H1 (cell line): Measurements from ENCODE around the gene EHD2. TPM values are rescaled to one million over a fixed set of nuclear protein-coding genes. Genes with fewer than 3 reads are reported as not detected.
A peak's percentile ranks its signal among the peaks of the same experiment; 100 is the strongest.

Experiments used
- CTCF ChIA-PET: fragments of 300-600 bp; sonication (Branson Sonifier 250); formaldehyde crosslinking; loops from one replicate; lab custom pipeline; 2021; ENCODE audit not compliant: partially characterized antibody; lab: Charles Lee
- POLR2A ChIA-PET: fragments of 300-600 bp; sonication (Branson Sonifier 250); formaldehyde crosslinking; loops from one replicate; lab custom pipeline; 2021; ENCODE audit warnings: inconsistent platforms; ENCODE audit not compliant: partially characterized antibody; lab: Charles Lee
- DNase-seq, 2 experiments: peaks; one replicate each; pipeline versions ENCODE4 v3.0.0 to v3.0.0-alpha.2; 2010 to 2022; ENCODE audit warnings: low spot score in 2 of 2, low read depth in 1 of 2, mixed read lengths in 1 of 2
- FAIRE-seq: peaks from 2 replicates; lab custom pipeline; 2011; peaks lifted over from hg19 to GRCh38; lab: Jason Lieb, UNC
- H2AFZ ChIP-seq: 2 replicates; pipeline ENCODE4 v1.8.1; 2012; ENCODE audit warnings: low read length, inconsistent platforms
- H2AK5ac ChIP-seq: 2 replicates; pipeline ENCODE4 v1.6.1; 2013; ENCODE audit warnings: low read depth, low read length
- H2BK120ac ChIP-seq: replicated peaks from 2 replicates; pipeline ENCODE3; 2013; ENCODE audit warnings: low read depth, low read length, inconsistent platforms
- H2BK12ac ChIP-seq: 2 replicates; pipeline ENCODE4 v1.6.1; 2013; ENCODE audit warnings: low read depth, low read length
- H2BK15ac ChIP-seq: 2 replicates; pipeline ENCODE4 v1.6.1; 2013; ENCODE audit warnings: low read length
- H2BK20ac ChIP-seq: 2 replicates; pipeline ENCODE4 v1.6.1; 2013; ENCODE audit warnings: low read length
- H2BK5ac ChIP-seq: 2 replicates; pipeline ENCODE4 v1.6.1; 2013; ENCODE audit warnings: low read depth, low read length
- H3K14ac ChIP-seq: 2 replicates; pipeline ENCODE4 v1.6.1; 2013; ENCODE audit warnings: inconsistent platforms; ENCODE audit not compliant: insufficient read length
- H3K18ac ChIP-seq: 2 replicates; pipeline ENCODE4 v1.6.1; 2013; ENCODE audit warnings: low read length; ENCODE audit errors: extremely low read depth
- H3K23ac ChIP-seq: 2 replicates; pipeline ENCODE4 v1.6.1; 2013; ENCODE audit warnings: inconsistent platforms; ENCODE audit not compliant: insufficient read length
- H3K23me2 ChIP-seq: 2 replicates; pipeline ENCODE4 v1.6.1; 2013; ENCODE audit warnings: low read depth, low read length
- H3K27ac ChIP-seq: 2 replicates; pipeline ENCODE4 v1.6.1; 2011; ENCODE audit warnings: low read depth, low read length, inconsistent platforms
- H3K27me3 ChIP-seq, 4 experiments: replicated peaks in 1 of 4; 1 replicate in 1 of 4; 2 replicates in 3 of 4; pipeline versions ENCODE4 v1.6.1 to v1.8.1; 2011 to 2013; ENCODE audit warnings: low read length in 3 of 4, mild to moderate bottlenecking in 3 of 4, inconsistent platforms in 2 of 4, mixed read lengths in 2 of 4, moderate library complexity in 1 of 4; ENCODE audit not compliant: control insufficient read depth in 3 of 4, insufficient read depth in 3 of 4; ENCODE audit errors: extremely low read depth in 1 of 4
- H3K36me3 ChIP-seq, 4 experiments: 2 replicates each; pipeline versions ENCODE4 v1.6.1 to v1.8.1; 2011 to 2013; ENCODE audit warnings: mild to moderate bottlenecking in 4 of 4, low read length in 3 of 4, moderate library complexity in 2 of 4, control low read depth in 1 of 4, inconsistent platforms in 1 of 4; ENCODE audit not compliant: insufficient read depth in 4 of 4, control insufficient read depth in 2 of 4
- H3K4ac ChIP-seq: replicated peaks from 2 replicates; pipeline ENCODE3; 2013; ENCODE audit warnings: low read length, low read depth, mixed read lengths, inconsistent platforms; ENCODE audit not compliant: insufficient read length
- H3K4me1 ChIP-seq, 4 experiments: replicated peaks in 1 of 4; 1 replicate in 1 of 4; 2 replicates in 3 of 4; pipeline versions ENCODE4 v1.6.1 to v1.8.1; 2011 to 2013; ENCODE audit warnings: low read length in 3 of 4, inconsistent platforms in 2 of 4, mixed read lengths in 1 of 4; ENCODE audit not compliant: insufficient read depth in 4 of 4, control insufficient read depth in 3 of 4
- H3K4me2 ChIP-seq, 2 experiments: 2 replicates each; pipeline versions ENCODE4 v1.6.1 to v1.8.1; 2011 to 2013; ENCODE audit warnings: low read depth in 2 of 2, low read length in 2 of 2, control low read depth in 1 of 2, inconsistent platforms in 1 of 2, mild to moderate bottlenecking in 1 of 2; ENCODE audit not compliant: insufficient read depth in 1 of 2
- H3K4me3 ChIP-seq, 4 experiments: fragments of 200-600, 300-600 bp in 1 of 4; sonication (generic), shearing (Covaris generic), sonication (Bioruptor Twin) in 1 of 4; 2 replicates each; pipeline versions ENCODE4 v1.5.1 to v1.8.1; 2011 to 2016; ENCODE audit warnings: low read length in 4 of 4, low read depth in 3 of 4, control low read depth in 2 of 4, inconsistent platforms in 2 of 4, mild to moderate bottlenecking in 2 of 4, mixed read lengths in 1 of 4, moderate library complexity in 1 of 4; ENCODE audit not compliant: insufficient read depth in 2 of 4; ENCODE audit errors: extremely low read depth in 1 of 4
- H3K56ac ChIP-seq: replicated peaks from 2 replicates; pipeline ENCODE3; 2013; ENCODE audit warnings: low read depth, mild to moderate bottlenecking, mixed read lengths, low read length, inconsistent platforms; ENCODE audit not compliant: insufficient read length
- H3K79me1 ChIP-seq: 2 replicates; pipeline ENCODE4 v1.6.1; 2013; ENCODE audit warnings: low read depth, low read length, control low read depth
- H3K79me2 ChIP-seq, 2 experiments: 2 replicates each; pipeline versions ENCODE4 v1.6.1 to v1.8.1; 2012 to 2013; ENCODE audit warnings: low read length in 2 of 2, mild to moderate bottlenecking in 2 of 2, inconsistent platforms in 1 of 2; ENCODE audit not compliant: insufficient read depth in 2 of 2, control insufficient read depth in 1 of 2
- H3K9ac ChIP-seq, 4 experiments: replicated peaks in 1 of 4; 1 replicate in 1 of 4; 2 replicates in 3 of 4; pipeline versions ENCODE4 v1.6.1 to v1.8.1; 2011 to 2013; ENCODE audit warnings: low read depth in 3 of 4, low read length in 3 of 4, control low read depth in 2 of 4, mild to moderate bottlenecking in 2 of 4, moderate library complexity in 2 of 4, inconsistent platforms in 1 of 4; ENCODE audit errors: extremely low read depth in 1 of 4
- H3K9me3 ChIP-seq, 2 experiments: 2 replicates each; pipeline versions ENCODE4 v1.6.1 to v1.8.1; 2012 to 2013; ENCODE audit warnings: mild to moderate bottlenecking in 2 of 2, moderate library complexity in 2 of 2, control low read depth in 1 of 2, inconsistent platforms in 1 of 2, low read depth in 1 of 2, low read length in 1 of 2, mixed read lengths in 1 of 2; ENCODE audit not compliant: insufficient read depth in 2 of 2
- H4K20me1 ChIP-seq, 2 experiments: replicated peaks in 1 of 2; 2 replicates each; pipeline versions ENCODE3 to v1.8.1; 2011 to 2013; ENCODE audit warnings: inconsistent platforms in 2 of 2, low read length in 2 of 2, mild to moderate bottlenecking in 1 of 2; ENCODE audit not compliant: insufficient read depth in 2 of 2, control insufficient read depth in 1 of 2
- H4K5ac ChIP-seq: 2 replicates; pipeline ENCODE4 v1.6.1; 2013; ENCODE audit warnings: low read length, low read depth, mixed read lengths, inconsistent platforms; ENCODE audit not compliant: insufficient read length
- H4K8ac ChIP-seq: 2 replicates; pipeline ENCODE4 v1.8.0; 2013; ENCODE audit warnings: mild to moderate bottlenecking, moderate library complexity, low read length, inconsistent platforms; ENCODE audit not compliant: insufficient read depth; ENCODE audit errors: extremely low read depth
- H4K91ac ChIP-seq: replicated peaks from 2 replicates; pipeline ENCODE3; 2013; ENCODE audit warnings: low read length, mixed read lengths, inconsistent platforms; ENCODE audit not compliant: insufficient read length
- FOSL1 ChIP-seq: IDR thresholded peaks from 2 replicates; pipeline ENCODE4 v1.6.1; 2011; ENCODE audit warnings: mild to moderate bottlenecking, low read depth, low read length, moderate library complexity; ENCODE audit not compliant: insufficient read depth
- POLR2AphosphoS5 ChIP-seq: IDR thresholded peaks from 2 replicates; pipeline ENCODE4 v1.6.1; 2011; ENCODE audit warnings: low read depth, low read length
- RXRA ChIP-seq: IDR thresholded peaks from 2 replicates; pipeline ENCODE4 v1.6.1; 2011; ENCODE audit warnings: low read depth, mild to moderate bottlenecking, low read length, moderate library complexity; ENCODE audit not compliant: insufficient read depth
- WGBS, 2 experiments: shearing (Covaris generic) in 1 of 2; methylation state at CpG; one replicate each; pipeline versions ENCODE4 v1.1.6 to v1.1.7; 2013 to 2015; ENCODE audit warnings: low lambda C conversion rate in 2 of 2, mixed read lengths in 2 of 2, inconsistent platforms in 1 of 2, low coverage in 1 of 2, missing lambda C conversion rate in 1 of 2; ENCODE audit not compliant: insufficient replicate concordance in 2 of 2, insufficient coverage in 1 of 2, insufficient read length in 1 of 2; ENCODE audit errors: extremely low coverage in 1 of 2, missing lambda C conversion rate in 1 of 2; 5-methylcytosine and 5-hydroxymethylcytosine counted together
- polyA plus RNA-seq, 7 experiments: library from polyadenylated mRNA; depleted of rRNA in 3 of 7; stranded (reverse) in 5 of 7; unstranded in 2 of 7; fragments of >200 nt in 5 of 7; fragments of 200-250 nt in 2 of 7; gene quantifications; 1 replicate in 5 of 7; 2 replicates in 1 of 7; 4 replicates in 1 of 7; pipeline versions ENCODE4 v1.2.1 to v1.2.3, GENCODE V29; 2011 to 2013; ENCODE audit warnings: missing spikeins in 2 of 7, mixed read lengths in 2 of 7
- total RNA-seq: library from RNA; stranded (reverse); fragmentation: NEBNext Ultra II Directional; extraction: Animal tissue kit (Norgen Biotek cat#: 25700); gene quantifications from 2 replicates; pipeline ENCODE4 v1.2.1, GENCODE V29; 2021

EHD2 gene
- total and polyA plus RNA-seq, 2 of the 8 experiments (the other 6 are each of a cell fraction or from before 2014, with no cell fraction given): 4.5 to 14.3 TPM

- H3K14ac ChIP-seq: no peak overlapping the region
- H3K23ac ChIP-seq: no peak overlapping the region
- 94% methylated on average over 12 of the region's 14 CpGs; no CpG with 5 or more reads in 1 of the 2 experiments for WGBS, 2 experiments
- no peak overlapping the region for H2AFZ ChIP-seq
- H3K56ac ChIP-seq: no peak overlapping the region
- H3K27ac ChIP-seq: no peak overlapping the region
- H4K91ac ChIP-seq: no peak overlapping the region
- H3K9ac ChIP-seq: no peak overlapping the region
- H3K9me3 ChIP-seq: no peaks in the 10 kb centered on the region
- no peak for FAIRE-seq
- no peak overlapping the region for H3K4ac ChIP-seq
- H3K4me1 ChIP-seq: no peaks in the 10 kb centered on the region
- H3K4me3 ChIP-seq: no peak overlapping the region
- peaks cover 13 to 62% (median 51%) of the 10 kb centered on the region in 4 experiments for H3K36me3 ChIP-seq
- H3K27me3 ChIP-seq: no peaks in the 10 kb centered on the region
- H2BK120ac ChIP-seq: no peak overlapping the region
- no peak for TF ChIP-seq FOSL1
- TF ChIP-seq RXRA: no peak
- TF ChIP-seq POLR2AphosphoS5: peak; percentile 38
- no peak overlapping the region for H2BK5ac ChIP-seq
- ChIA-PET POLR2A (interaction anchor here (0.8 to 11.0 kb wide), 9 partner anchors 8 to 41 kb away, joined by 3 to 204 read pairs (median 4); partner anchors contain the start of genes NOP53 and SELENOW), CTCF (interaction anchor here (0.6 to 3.1 kb wide), 8 partner anchors 8 to 1724 kb away, joined by 3 to 20 read pairs (median 6); no protein-coding TSS in a partner anchor)
- no peak overlapping the region for H3K4me2 ChIP-seq
- no peak overlapping the region for H4K8ac ChIP-seq
- no peak overlapping the region for H2BK20ac ChIP-seq
- DNase-seq: no peak
- no peak overlapping the region for H3K18ac ChIP-seq
- peaks cover 10% of the 10 kb centered on the region in 2 experiments for H4K20me1 ChIP-seq
- H2BK12ac ChIP-seq: no peak overlapping the region
- H3K23me2 ChIP-seq: no peaks in the 10 kb centered on the region
- no peak overlapping the region for H4K5ac ChIP-seq
- H2AK5ac ChIP-seq: no peak overlapping the region
- H3K79me1 ChIP-seq: no peaks in the 10 kb centered on the region; the same call in 1 of the 2 replicates
- H2BK15ac ChIP-seq: no peak overlapping the region
- H3K79me2 ChIP-seq: no peaks in the 10 kb centered on the region; a peak in 1 of 4 replicates
Measured at GRCh38 chr19:47757617-47758442, 44.6 kb downstream of the EHD2 start.
